ENCODE results near the gene PCDHGB2. TPM values are rescaled to one million over a fixed set of nuclear protein-coding genes. Genes with fewer than 3 reads are reported as not detected.
A peak's percentile ranks its signal among the peaks of the same experiment; 100 is the strongest.

The PCDHGB2 gene
- total and polyA plus RNA-seq, 2 of the 8 experiments (the other 6 are each of a cell fraction or from before 2014, with no cell fraction given): 1.9 to 2.9 TPM

GRCh38 chr5:141338538-141339306 is 21.1 kb upstream of the PCDHGB2 start, which contains the start of gene PCDHGA2:
TSS of gene PCDHGA2 (plus strand) at chr5:141338760.
- Histone ChIP-seq H3K79me2 (ENCODE audit: control insufficient read depth in 1 of 2, insufficient read depth in 2 of 2, low read length in 2 of 2) (no peaks in the 10 kb centered on the region), H3K9ac (replicated peaks in 1 of 4; ENCODE audit: extremely low read depth in 1 of 4, low read depth in 3 of 4, low read length in 3 of 4) (no peak within 1 kb of the TSS), H2AK5ac (ENCODE audit: low read depth, low read length) (no peak within 1 kb of the TSS), H3K23ac (ENCODE audit: insufficient read length) (no peak within 1 kb of the TSS), H2AFZ (ENCODE audit: low read length) (no peak within 1 kb of the TSS), H3K18ac (ENCODE audit: extremely low read depth, low read length) (no peak within 1 kb of the TSS), H4K5ac (ENCODE audit: insufficient read length, low read depth, low read length) (no peak within 1 kb of the TSS), H3K9me3 (ENCODE audit: insufficient read depth in 2 of 2, low read depth in 1 of 2, low read length in 1 of 2) (peaks cover 17 to 37% of the 10 kb centered on the region in 2 experiments; a peak in 3 of 4 replicates), H3K4me3 (ENCODE audit: extremely low read depth in 1 of 4, insufficient read depth in 2 of 4, low read depth in 3 of 4, low read length in 4 of 4) (no peak within 1 kb of the TSS), H4K20me1 (replicated peaks in 1 of 2; ENCODE audit: control insufficient read depth in 1 of 2, insufficient read depth in 2 of 2, low read length in 2 of 2) (no peaks in the 10 kb centered on the region), H3K36me3 (ENCODE audit: control insufficient read depth in 2 of 4, insufficient read depth in 4 of 4, low read length in 3 of 4) (no peaks in the 10 kb centered on the region), H3K4me2 (ENCODE audit: insufficient read depth in 1 of 2, low read depth in 2 of 2, low read length in 2 of 2) (no peak within 1 kb of the TSS), H3K14ac (ENCODE audit: insufficient read length) (no peak within 1 kb of the TSS), H2BK20ac (ENCODE audit: low read length) (no peak within 1 kb of the TSS), H4K91ac (replicated peaks; ENCODE audit: insufficient read length, low read length) (no peak within 1 kb of the TSS), H2BK15ac (ENCODE audit: low read length) (no peak within 1 kb of the TSS), H2BK12ac (ENCODE audit: low read depth, low read length) (no peak within 1 kb of the TSS), H3K27me3 (replicated peaks in 1 of 4; ENCODE audit: control insufficient read depth in 3 of 4, extremely low read depth in 1 of 4, insufficient read depth in 3 of 4, low read length in 3 of 4) (no peaks in the 10 kb centered on the region), H3K4me1 (replicated peaks in 1 of 4; ENCODE audit: control insufficient read depth in 3 of 4, insufficient read depth in 4 of 4, low read length in 3 of 4) (no peaks in the 10 kb centered on the region), H3K4ac (replicated peaks; ENCODE audit: insufficient read length, low read depth, low read length) (no peak within 1 kb of the TSS), H2BK120ac (replicated peaks; ENCODE audit: low read depth, low read length) (no peak within 1 kb of the TSS), H4K8ac (ENCODE audit: extremely low read depth, insufficient read depth, low read length) (peak within 1 kb of the TSS; percentile 57; the same call in 1 of the 2 replicates), H3K23me2 (ENCODE audit: low read depth, low read length) (no peaks in the 10 kb centered on the region), H3K27ac (ENCODE audit: low read depth, low read length) (no peak within 1 kb of the TSS), H3K56ac (replicated peaks; ENCODE audit: insufficient read length, low read depth, low read length) (no peak within 1 kb of the TSS), H2BK5ac (ENCODE audit: low read depth, low read length) (no peak within 1 kb of the TSS), H3K79me1 (ENCODE audit: low read depth, low read length) (no peaks in the 10 kb centered on the region)
- FAIRE-seq (peak; percentile 24), DNase-seq (ENCODE audit: low read depth in 1 of 2, low spot score in 2 of 2) (no peak)
- WGBS, 2 experiments (ENCODE audit: extremely low coverage in 1 of 2, insufficient coverage in 1 of 2, insufficient read length in 1 of 2, insufficient replicate concordance in 2 of 2, low coverage in 1 of 2, low lambda C conversion rate in 2 of 2, missing lambda C conversion rate in 1 of 2): 81% methylated on average over 27 of the region's 27 CpGs; no CpG with 5 or more reads in 1 of the 2 experiments
- CTCF ChIA-PET (ENCODE audit: partially characterized antibody): interaction anchor here (0.6 to 3.8 kb wide), 48 partner anchors 8 to 442 kb away, joined by 3 to 40 read pairs (median 4); partner anchors contain the start of genes PCDHB10, PCDHB11, PCDHB12 and PCDHB14
- POLR2A ChIA-PET (ENCODE audit: partially characterized antibody): interaction anchor here (0.8 to 2.8 kb wide), 4 partner anchors 8 to 75 kb away, joined by 3 to 15 read pairs (median 4); partner anchors contain the start of genes PCDHGA1, PCDHGB1 and TAF7
- TF ChIP-seq SIN3A (conservative IDR thresholded peaks at IDR 0.05 in 1 of 2, IDR thresholded peaks at IDR 0.05 in 1 of 2; ENCODE audit: low read depth in 1 of 2, low read length in 2 of 2): no peak
- no peak for TF ChIP-seq TEAD4 (IDR thresholded peaks at IDR 0.05; ENCODE audit: low read depth, low read length)
- 0 out of 2 replicates have a peak, but pooled peaks have one; percentile 36 for TF ChIP-seq YY1 (IDR thresholded peaks at IDR 0.05; ENCODE audit: low read depth, low read length)
- no peak for TF ChIP-seq SIX5 (IDR thresholded peaks at IDR 0.05; ENCODE audit: low read depth, low read length)
- TF ChIP-seq MAX (IDR thresholded peaks at IDR 0.05): no peak
- TF ChIP-seq, protein P1, sequence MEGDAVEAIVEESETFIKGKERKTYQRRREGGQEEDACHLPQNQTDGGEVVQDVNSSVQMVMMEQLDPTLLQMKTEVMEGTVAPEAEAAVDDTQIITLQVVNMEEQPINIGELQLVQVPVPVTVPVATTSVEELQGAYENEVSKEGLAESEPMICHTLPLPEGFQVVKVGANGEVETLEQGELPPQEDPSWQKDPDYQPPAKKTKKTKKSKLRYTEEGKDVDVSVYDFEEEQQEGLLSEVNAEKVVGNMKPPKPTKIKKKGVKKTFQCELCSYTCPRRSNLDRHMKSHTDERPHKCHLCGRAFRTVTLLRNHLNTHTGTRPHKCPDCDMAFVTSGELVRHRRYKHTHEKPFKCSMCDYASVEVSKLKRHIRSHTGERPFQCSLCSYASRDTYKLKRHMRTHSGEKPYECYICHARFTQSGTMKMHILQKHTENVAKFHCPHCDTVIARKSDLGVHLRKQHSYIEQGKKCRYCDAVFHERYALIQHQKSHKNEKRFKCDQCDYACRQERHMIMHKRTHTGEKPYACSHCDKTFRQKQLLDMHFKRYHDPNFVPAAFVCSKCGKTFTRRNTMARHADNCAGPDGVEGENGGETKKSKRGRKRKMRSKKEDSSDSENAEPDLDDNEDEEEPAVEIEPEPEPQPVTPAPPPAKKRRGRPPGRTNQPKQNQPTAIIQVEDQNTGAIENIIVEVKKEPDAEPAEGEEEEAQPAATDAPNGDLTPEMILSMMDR (IDR thresholded peaks at IDR 0.05; ENCODE audit: control extremely low read depth in 1 of 3, insufficient read depth in 1 of 3, low read depth in 1 of 3, low read length in 3 of 3): peak; percentile 10 to 77 (median 60)
- peak; percentile 58 to 65 for TF ChIP-seq RAD21 (IDR thresholded peaks at IDR 0.05 in 1 of 2, conservative IDR thresholded peaks at IDR 0.05 in 1 of 2; ENCODE audit: low read depth in 2 of 2, low read length in 2 of 2)
- peak; percentile 32; the same call in 1 of the 2 replicates for TF ChIP-seq CEBPB (IDR thresholded peaks at IDR 0.05; ENCODE audit: low read depth, low read length)

Measured in H1 (cell line).